ENCODE results near the gene CPNE5. TPM values are rescaled to one million over a fixed set of nuclear protein-coding genes. Genes with fewer than 3 reads are reported as not detected.
"Not testable (repeated sequence)": the region's sequence is repeated elsewhere in the genome, so short reads cannot be mapped to it uniquely, and the experiment has no call there.

CPNE5 gene
- total RNA-seq, 1 donor from 2014 or later, result 0.25 TPM

- DNase-seq (ENCODE audit: low spot score) (no peak), ATAC-seq (no peak)
Measured at GRCh38 chr6:36728289-36729160, 110.7 kb downstream of the CPNE5 start.

GRCh38 chr6:36727505-36728021 lies 111.7 kb downstream of the CPNE5 start:
- DNase-seq (ENCODE audit: low spot score), result no peak
- no peak for ATAC-seq

- no peak for DNase-seq (ENCODE audit: low spot score)
- ATAC-seq, result no peak
Measured at GRCh38 chr6:36725581-36725980, 113.7 kb downstream of the CPNE5 start.

GRCh38 chr6:36724514-36725390 lies 114.5 kb downstream of the CPNE5 start:
- ATAC-seq, result peak; percentile 98
- DNase-seq (ENCODE audit: low spot score), result peak; percentile 83

- not testable (repeated sequence) for ATAC-seq; DNase-seq (ENCODE audit: low spot score)
Measured at GRCh38 chr6:36723992-36724391, 115.3 kb downstream of the CPNE5 start.

- no peak for ATAC-seq
Measured at GRCh38 chr6:36722879-36723278, 116.4 kb downstream of the CPNE5 start.

GRCh38 chr6:36722365-36722764 lies 116.9 kb downstream of the CPNE5 start:
- DNase-seq (ENCODE audit: low spot score) (no peak), ATAC-seq (no peak)

More at GRCh38 chr6:36722879-36723278, 116.4 kb downstream of the CPNE5 start:
- no peak for DNase-seq (ENCODE audit: low spot score)

GRCh38 chr6:36721369-36722140 lies 117.7 kb downstream of the CPNE5 start:
- no peak for ATAC-seq
- no peak for DNase-seq (ENCODE audit: low spot score)

GRCh38 chr6:36720251-36721141 lies 118.7 kb downstream of the CPNE5 start:
- DNase-seq (ENCODE audit: low spot score) (no peak), ATAC-seq (no peak)

- DNase-seq (ENCODE audit: low spot score) (no peak), ATAC-seq (no peak)
Measured at GRCh38 chr6:36719126-36719525, 120.1 kb downstream of the CPNE5 start.

GRCh38 chr6:36718560-36718959 lies 120.7 kb downstream of the CPNE5 start:
- ATAC-seq (no peak), DNase-seq (ENCODE audit: low spot score) (no peak)

GRCh38 chr6:36717871-36718540 lies 121.2 kb downstream of the CPNE5 start:
- ATAC-seq (no peak), DNase-seq (ENCODE audit: low spot score) (no peak)

GRCh38 chr6:36717231-36717825 lies 121.9 kb downstream of the CPNE5 start:
- ATAC-seq (no peak), DNase-seq (ENCODE audit: low spot score) (no peak)

- no peak for DNase-seq (ENCODE audit: low spot score)
- no peak for ATAC-seq
Measured at GRCh38 chr6:36716476-36717093, 122.7 kb downstream of the CPNE5 start.

GRCh38 chr6:36715469-36715868 lies 123.8 kb downstream of the CPNE5 start:
- ATAC-seq (no peak), DNase-seq (ENCODE audit: low spot score) (no peak)

GRCh38 chr6:36714511-36714910 lies 124.7 kb downstream of the CPNE5 start:
- ATAC-seq, result no peak
- no peak for DNase-seq (ENCODE audit: low spot score)

- no peak for ATAC-seq
- DNase-seq (ENCODE audit: low spot score), result no peak
Measured at GRCh38 chr6:36713846-36714245, 125.4 kb downstream of the CPNE5 start.

GRCh38 chr6:36712816-36713215 lies 126.4 kb downstream of the CPNE5 start:
- ATAC-seq (no peak), DNase-seq (ENCODE audit: low spot score) (no peak)

All from left lobe of liver (tissue), 2 donors.